GM19395 (cell line): ENCODE measurements around the gene CCNB3.

Source experiments
- ATAC-seq: cut with Tn5 transposase; IDR thresholded peaks from one replicate; pipeline ENCODE4 v1.9.1; 2021; ENCODE audit warnings: mild to moderate bottlenecking, moderate library complexity; ENCODE audit not compliant: unreplicated experiment

The CCNB3 gene

GRCh38 chrX:50333308-50333707 lies 128.7 kb downstream of the CCNB3 start:
- ATAC-seq = no peak

GRCh38 chrX:50343917-50344316 lies 139.4 kb downstream of the CCNB3 start:
- ATAC-seq = no peak

GRCh38 chrX:50372966-50373365 lies 168.4 kb downstream of the CCNB3 start:
- ATAC-seq = no peak

- ATAC-seq = no peak
Measured at GRCh38 chrX:50375481-50376267, 171.1 kb downstream of the CCNB3 start.

- no peak for ATAC-seq
Measured at GRCh38 chrX:50381729-50382415, 177.3 kb downstream of the CCNB3 start.

- no peak for ATAC-seq
Measured at GRCh38 chrX:50386520-50386919, 182.0 kb downstream of the CCNB3 start.

GRCh38 chrX:50393902-50394301 lies 189.3 kb downstream of the CCNB3 start:
- no peak for ATAC-seq
